NCI-H2196 treated with DMSO at 0.1 percent for 48 hours (cell line): ENCODE data around the gene BCAP29.
"Not testable (repeated sequence)": the region's sequence is repeated elsewhere in the genome, so short reads cannot be mapped to it uniquely, and the experiment has no call there.

ENCODE experiments used
- DNase-seq: peaks from one replicate; lab custom pipeline; 2025; ENCODE audit not compliant: unreplicated experiment; lab: John Stamatoyannopoulos, UW

Gene BCAP29

DNA sequence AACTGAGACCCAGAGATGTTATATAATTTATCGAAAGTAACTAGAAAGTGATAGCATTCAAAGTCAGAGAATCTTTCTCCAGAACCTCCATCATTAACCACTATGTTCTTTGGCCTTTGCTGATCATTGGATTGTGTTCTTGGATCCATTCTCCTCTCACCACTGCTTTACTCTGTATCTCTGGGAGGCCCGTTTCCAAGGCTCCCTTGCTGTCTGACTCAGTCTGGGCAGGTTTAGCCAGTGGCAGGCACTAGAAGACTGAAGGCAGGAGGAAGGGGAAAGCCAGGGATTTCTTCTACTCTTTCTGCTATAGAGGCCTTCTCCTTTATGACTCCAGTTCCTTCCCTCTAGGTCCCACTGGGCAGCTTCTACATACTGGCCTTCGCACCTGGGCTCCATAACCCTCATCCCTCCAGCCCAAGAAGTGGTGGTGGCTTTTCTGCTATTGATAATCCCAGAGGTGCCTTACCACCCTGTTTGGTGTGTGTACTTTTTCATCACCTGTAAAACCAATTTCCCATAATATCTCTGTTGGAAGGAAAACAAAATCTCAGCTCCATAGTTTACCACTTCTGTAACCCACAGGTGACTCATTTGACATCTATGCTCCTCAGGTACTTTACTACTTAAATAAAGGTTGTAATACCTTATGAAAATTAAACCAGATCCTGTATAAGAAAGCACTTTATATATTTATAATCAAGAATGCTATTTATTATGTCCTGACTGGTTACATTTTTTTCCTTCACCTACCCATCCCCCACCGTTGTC is 36.0 kb downstream of the BCAP29 start:
- DNase-seq = no peak

- DNase-seq = no peak
Measured at GRCh38 chr7:107622429-107622828, 42.4 kb downstream of the BCAP29 start.

GRCh38 chr7:107622894-107623293 is 42.8 kb downstream of the BCAP29 start:
- DNase-seq = no peak

- DNase-seq = no peak
Measured at GRCh38 chr7:107627002-107627401, 47.0 kb downstream of the BCAP29 start.

DNA sequence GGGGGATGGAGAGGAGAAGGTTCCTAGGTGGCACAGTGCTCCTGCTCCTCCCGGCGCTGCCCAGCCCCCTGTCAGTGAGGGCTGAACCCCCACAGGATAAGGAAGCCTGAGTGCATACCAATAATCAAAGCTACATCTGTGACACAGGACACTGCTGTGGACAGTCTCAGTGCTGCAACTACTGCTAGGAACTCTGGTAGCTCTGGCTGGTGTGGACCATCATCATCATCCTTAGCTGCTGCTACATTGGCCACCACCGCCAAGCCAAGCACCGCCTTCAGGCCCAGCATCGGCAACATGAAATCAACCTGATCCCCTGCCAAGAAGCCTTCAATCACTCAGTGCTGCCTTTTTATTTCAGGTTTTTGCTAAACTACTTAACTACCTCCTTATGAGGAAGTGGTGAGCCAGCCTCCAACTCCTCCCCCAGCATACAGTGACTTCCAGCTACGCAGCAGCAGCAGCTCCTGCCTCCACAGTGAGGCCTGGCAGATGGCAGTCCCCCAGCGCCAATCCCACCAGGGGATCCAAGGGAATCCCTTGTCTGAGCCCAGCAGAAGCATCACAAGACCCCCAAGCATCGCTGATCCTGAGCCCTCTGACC is 48.5 kb downstream of the BCAP29 start:
- DNase-seq = no peak

- no peak for DNase-seq
Measured at GRCh38 chr7:107630342-107630741, 50.3 kb downstream of the BCAP29 start.

GRCh38 chr7:107631588-107632491 is 51.8 kb downstream of the BCAP29 start:
- DNase-seq = no peak

- no peak for DNase-seq
Measured at GRCh38 chr7:107632492-107632865, 52.4 kb downstream of the BCAP29 start.

DNA sequence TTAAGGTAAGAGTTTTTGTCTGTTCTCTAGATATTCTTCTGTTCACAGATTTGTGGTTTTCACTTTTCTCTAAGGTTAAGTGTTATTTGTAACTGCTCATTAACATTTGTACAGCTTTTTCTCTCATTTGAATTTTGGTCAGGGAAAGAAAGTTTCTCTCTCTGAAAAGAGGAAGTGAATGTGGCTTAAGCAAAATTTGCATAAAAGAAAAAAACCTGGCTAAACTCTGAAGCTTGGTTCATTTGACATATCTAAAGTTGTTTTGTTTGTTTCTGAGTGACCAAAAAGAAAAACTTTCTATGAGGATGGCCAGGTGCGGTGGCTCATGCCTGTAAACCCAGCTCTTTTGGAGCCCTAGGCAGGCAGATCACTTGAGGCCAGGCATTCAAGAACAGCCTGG is 58.5 kb downstream of the BCAP29 start:
- no peak for DNase-seq

DNA sequence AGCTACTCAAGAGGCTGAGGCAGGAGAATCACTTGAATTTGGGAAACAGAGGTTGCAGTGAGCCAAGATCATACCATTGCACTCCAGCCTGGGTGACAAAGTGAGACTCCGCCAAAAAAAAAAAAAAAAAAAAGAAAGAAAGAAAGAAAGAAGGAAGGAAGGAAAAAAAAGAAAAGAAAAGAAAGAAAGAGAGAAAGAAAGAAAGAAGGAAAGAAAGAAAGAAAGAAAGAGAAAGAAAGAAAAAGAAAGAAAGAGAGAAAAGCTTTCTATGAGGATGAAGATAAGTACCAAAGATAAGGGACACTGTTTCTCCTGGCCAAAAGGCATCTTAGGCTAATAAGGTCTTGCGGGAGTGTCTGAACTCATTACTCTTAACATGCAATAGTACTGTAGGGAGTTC is 59.0 kb downstream of the BCAP29 start:
- not testable (repeated sequence) for DNase-seq

GRCh38 chr7:107641676-107642075 is 61.6 kb downstream of the BCAP29 start:
- DNase-seq = no peak

DNA sequence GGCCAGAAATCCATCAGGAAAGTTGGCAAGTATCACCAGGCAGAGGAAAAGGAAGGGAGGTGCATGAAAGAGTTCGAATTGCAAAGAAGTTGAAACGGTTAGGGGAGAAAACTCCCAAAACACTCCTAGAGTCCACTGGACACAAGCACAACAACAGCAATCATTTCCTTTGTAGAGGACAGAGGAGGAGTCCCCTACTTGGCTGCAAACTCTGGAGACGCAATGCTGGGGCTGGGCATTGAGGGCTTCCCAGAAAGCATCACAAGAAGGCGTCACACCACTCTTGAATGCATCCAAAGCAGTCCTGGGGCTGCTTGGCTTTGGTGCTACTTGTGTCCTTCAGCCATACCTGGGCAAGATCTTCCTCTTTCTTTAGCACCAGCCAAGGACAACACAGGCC is 62.5 kb downstream of the BCAP29 start:
- DNase-seq = no peak

- no peak for DNase-seq
Measured at GRCh38 chr7:107643407-107643806, 63.4 kb downstream of the BCAP29 start.

DNA sequence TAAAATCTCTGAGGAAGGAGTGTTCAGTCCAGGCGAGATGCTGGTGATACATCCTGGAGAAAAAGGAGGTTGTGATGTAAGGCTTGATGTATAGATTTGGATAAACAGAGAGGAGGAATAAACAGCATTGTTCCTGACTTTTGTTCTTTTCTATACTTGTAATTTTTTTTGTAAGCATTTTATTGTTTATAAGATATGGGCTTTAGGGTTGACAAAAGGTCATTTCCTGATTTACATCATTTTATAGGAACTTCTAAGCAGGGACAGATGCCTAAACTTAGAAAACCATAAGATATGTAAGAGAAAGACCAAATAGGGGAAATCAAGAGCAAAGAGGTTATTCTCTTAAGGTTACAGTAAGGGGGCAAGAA is 63.9 kb downstream of the BCAP29 start:
- DNase-seq = no peak

DNA sequence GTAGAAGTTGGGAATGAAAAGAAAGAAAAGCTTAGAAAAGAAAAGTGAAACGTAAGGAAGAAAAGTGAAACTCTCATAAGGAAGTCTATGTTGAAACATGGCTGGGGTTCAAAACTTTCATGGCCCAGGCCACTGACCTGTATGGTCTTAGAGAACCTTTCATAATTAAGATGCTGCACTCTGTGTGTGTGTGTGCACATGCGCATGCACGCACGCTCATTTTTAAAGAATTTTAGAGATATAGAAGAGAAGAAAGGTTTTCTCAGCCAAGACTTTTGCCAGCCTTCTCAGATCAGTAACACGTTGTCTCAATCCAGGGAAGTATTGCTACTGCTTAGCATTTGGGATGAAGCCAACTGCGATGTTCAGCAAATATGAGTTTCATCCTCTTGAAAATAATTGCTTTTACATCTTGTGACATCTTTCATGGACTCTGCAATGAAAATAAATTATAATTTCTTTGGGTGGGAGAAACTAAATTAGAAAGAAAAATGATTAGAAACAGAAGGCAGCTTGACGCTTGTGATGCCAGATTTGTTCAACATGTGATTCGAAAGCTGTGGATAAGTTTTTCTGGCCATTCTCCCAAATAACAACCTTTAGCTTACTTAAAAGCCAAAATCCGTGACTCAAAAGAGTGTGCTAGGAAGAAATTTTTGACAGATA is 64.4 kb downstream of the BCAP29 start:
- no peak for DNase-seq

DNA sequence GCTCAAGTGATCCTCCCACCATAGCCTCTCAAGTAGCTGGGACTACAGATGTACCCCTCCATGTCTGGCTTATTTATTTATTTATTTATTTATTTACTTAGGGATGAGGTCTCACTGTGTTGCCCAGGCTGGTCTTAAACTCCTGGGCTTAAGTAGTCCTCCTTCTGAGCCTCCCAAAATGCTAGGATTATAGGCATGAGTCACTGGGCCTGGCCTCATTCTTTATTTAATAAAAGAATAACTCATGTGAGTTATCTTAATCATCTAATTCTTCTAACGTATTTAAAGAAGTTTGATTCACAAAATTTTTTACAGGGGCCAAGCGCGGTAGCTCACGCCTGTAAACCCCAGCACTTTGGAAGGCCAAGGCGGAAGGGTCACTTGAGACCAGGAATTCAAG is 72.6 kb downstream of the BCAP29 start:
- no peak for DNase-seq

DNA sequence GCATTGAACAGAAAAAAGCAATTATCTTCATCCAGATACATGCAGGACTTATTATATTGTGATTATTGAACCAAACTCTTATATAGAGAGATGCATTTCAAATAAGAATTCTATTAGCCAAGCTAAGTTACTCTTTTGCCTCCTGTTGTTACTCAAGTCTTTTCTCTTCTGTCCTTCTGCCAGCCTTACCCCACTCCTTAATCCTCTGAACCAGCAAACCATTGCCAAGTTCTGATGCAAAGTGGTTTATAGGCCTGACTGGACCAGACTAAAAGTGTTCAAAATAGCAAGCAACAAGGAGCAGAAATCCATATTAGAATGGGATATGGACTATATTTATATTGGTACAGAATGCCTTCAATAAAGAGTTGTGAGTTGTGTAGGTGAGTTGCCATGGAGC is 78.4 kb downstream of the BCAP29 start:
- no peak for DNase-seq

DNA sequence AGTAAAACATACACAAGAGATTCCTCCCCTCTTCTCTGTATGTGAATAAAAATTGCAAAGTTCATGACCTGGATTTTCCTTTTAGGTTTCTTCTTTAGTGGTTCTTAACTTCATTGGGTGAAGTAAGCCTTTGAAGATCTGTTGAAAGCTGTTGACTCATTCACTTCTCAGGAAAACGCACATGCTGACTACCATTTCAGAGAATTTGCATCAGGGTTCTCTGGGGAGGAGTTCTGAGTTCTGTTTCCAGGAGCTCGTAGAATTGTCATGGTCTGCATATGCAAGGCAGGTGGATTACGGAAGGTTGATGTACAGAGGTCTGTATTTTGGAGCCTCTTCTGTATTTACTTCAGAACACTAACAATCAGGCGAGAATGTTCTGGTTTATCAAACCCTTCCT is 79.6 kb downstream of the BCAP29 start:
- no peak for DNase-seq

GRCh38 chr7:107660381-107661080 is 80.5 kb downstream of the BCAP29 start, which contains the start of gene SLC26A4:
Gene SLC26A4, plus strand, starts transcription at chr7:107660828. Its CDS starts 814 bp downstream, at chr7:107661642.
- DNase-seq = no peak

DNA sequence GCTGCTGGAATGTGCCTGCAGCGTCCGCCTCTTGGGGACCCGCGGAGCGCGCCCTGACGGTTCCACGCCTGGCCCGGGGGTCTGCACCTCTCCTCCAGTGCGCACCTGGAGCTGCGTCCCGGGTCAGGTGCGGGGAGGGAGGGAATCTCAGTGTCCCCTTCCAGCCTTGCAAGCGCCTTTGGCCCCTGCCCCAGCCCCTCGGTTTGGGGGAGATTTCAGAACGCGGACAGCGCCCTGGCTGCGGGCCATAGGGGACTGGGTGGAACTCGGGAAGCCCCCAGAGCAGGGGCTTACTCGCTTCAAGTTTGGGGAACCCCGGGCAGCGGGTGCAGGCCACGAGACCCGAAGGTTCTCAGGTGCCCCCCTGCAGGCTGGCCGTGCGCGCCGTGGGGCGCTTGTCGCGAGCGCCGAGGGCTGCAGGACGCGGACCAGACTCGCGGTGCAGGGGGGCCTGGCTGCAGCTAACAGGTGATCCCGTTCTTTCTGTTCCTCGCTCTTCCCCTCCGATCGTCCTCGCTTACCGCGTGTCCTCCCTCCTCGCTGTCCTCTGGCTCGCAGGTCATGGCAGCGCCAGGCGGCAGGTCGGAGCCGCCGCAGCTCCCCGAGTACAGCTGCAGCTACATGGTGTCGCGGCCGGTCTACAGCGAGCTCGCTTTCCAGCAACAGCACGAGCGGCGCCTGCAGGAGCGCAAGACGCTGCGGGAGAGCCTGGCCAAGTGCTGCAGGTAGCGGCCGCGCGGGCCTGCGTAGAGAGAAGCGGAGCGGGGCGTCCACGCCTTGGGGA is 81.2 kb downstream of the BCAP29 start:
- DNase-seq = peak; percentile 7
